ENCODE measurements around the gene ANKRD50.

Gene ANKRD50

DNA sequence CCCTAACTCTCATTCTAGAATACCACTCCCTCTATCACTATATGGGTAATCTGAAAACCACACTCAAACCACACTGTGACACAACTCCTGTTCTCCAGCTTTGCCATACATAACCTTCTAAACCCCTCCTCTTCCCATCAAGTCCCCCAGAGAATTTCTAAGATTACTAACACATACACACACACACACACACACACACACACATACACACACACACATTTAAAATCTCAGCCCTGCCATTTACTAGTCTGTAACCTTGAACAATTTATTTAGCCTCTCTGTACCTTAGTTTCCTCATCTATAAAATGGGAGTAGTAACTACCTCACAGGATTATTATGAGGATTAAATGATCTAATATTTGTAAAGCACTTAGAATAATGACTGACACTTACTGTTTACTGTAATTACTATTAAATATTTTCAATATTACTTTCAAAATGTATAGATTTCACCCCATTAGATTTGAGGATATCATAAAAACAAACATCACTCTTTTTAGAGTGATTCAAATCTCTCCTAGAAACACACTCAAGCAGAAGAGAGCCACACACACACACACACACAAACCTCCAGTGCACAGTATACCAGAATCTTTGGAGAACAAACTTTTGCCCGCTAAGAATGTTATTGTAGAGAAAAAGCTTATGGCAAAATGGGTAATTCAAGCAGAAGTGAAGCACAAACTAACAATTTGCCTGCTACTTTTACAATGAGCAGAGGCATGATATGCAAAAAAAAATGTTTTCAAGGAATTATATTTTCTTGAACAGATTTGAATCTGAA lies 3.8 kb downstream of the ANKRD50 start:
- DNase-seq (ENCODE audit: low spot score) = no peak

- DNase-seq (ENCODE audit: low spot score) = no peak
Observed at GRCh38 chr4:124705393-124705792, 7.1 kb downstream of the ANKRD50 start.

DNA sequence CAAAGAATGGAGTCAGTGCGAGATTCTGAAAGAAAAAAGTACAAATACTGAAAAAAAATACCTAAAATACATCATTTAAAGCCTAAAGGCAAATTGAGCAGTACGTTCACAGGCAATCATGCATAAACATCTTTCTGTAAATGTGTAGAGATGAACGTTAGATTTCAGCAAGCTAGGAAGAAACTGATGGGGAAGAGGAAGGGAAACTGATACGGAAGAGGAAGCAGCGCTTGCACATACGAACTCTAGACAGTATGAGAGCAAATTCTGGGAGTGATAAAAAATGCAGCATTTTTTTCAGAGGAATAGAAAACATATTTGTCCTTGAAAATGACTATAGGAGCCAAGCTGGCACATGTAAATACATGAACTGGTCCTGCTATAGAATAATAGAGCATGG lies 9.4 kb downstream of the ANKRD50 start:
- DNase-seq (ENCODE audit: low spot score) = no peak

GRCh38 chr4:124697441-124697840 lies 15.1 kb downstream of the ANKRD50 start:
- no peak for DNase-seq (ENCODE audit: low spot score)

DNA sequence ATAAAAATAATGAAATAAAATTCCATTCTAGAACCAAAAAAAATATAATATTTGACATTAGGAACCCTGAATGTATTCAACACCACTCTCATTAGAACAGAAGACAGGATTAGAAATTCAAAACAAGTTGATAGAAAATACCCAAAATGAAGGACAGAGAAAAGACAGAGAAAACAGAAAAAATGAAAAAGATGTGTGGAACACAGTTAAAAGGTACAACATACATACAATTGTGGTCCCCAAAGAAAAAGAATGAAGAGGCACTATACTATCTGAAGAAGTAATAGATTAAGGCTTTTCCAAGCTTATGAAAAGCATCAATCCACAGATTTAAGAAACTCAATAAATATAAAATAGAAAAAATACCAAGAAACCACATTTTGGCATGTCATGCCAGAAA lies 16.4 kb downstream of the ANKRD50 start:
- no peak for DNase-seq (ENCODE audit: low spot score)

DNA sequence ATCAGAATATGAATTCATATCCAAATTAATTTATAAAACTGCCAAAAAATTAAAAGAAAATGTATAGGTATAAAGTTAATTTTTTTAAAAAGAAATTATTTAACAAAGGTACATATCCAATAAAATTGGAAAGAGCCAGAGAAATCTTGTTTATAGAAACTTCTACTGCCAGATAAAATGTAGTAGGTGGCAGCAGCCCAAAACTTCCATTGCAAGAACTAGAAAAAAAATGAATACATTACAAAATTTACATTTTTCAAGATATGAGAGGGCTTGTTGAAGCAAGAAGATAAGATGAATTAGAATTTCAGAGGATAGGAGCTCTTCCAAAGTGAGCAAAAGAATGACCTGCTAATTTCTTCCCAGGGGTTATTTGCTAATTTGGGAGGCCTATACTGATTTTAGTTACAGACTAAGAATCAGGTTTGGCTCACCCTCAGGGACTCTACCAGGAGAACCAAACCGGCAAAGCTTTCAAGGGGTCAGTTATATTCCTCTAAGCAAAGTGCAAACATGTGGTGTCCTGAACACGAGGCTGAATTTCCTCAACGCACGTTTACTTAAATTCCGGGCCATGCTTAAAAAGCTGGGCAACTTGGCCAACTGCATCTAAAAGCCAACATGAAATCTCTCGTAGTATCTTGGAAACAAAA lies 17.5 kb downstream of the ANKRD50 start:
- DNase-seq (ENCODE audit: low spot score) = no peak

DNA sequence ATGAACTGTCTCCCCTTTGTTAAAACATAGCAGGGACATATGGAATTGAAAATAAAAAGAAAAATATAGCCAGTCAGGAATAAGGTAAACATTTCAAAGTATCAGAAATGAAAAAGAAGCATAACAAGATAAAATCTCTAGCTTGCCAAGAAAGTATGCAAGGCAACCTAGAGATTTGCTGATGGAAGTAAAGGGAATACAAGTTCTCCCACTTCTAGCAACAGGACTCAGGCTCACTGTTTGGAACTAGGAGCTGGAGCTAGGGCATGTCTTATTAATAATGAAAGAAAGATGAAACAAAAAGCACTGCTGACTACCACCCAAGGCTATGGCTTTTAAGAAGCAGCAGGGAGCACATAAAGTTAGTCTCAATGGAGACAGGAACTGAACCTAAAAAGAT lies 18.2 kb downstream of the ANKRD50 start:
- no peak for DNase-seq (ENCODE audit: low spot score)

- DNase-seq (ENCODE audit: low spot score) = no peak
Observed at GRCh38 chr4:124691801-124692200, 20.7 kb downstream of the ANKRD50 start.

- DNase-seq (ENCODE audit: low spot score) = no peak
Observed at GRCh38 chr4:124686279-124686678, 26.3 kb downstream of the ANKRD50 start.

DNA sequence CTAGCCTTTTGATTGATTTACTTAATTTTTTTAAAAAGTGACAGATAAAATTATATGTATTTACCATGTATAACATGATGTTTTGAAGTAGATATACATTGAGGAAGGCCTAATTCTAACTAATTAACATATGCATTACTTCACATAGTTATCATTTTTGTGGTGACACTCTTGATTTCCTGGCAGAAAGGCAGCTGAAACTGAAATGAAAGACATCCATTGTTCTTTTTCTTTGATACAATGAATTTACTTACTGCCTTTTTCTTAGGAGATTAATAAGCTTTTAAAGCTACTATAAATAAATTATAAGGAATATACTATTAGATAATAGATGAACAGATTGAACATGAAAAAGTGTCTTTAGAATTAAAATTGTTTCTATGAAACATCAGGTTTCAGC lies 26.7 kb downstream of the ANKRD50 start:
- DNase-seq (ENCODE audit: low spot score) = no peak

- no peak for DNase-seq (ENCODE audit: low spot score)
Observed at GRCh38 chr4:124684301-124684700, 28.2 kb downstream of the ANKRD50 start.

DNA sequence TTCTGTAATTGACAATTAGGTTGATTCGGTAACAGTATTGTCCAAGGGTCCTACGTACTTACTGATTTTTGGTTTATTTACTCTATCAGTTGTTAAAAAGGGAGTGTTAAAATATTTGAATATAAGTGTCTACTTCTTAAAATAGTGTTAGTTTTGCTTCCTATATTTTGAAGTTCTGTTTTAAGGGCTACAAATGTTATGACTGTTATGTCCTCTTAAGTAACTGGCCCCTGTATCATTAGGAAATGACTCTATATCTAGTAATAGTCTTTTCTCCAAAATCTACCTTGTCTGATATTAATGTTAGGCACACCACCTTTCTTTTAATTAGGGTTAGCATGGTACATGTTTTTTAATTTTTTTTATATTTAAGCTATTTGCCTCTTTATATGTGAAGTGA lies 30.1 kb downstream of the ANKRD50 start:
- DNase-seq (ENCODE audit: low spot score) = no peak

- DNase-seq (ENCODE audit: low spot score) = no peak
Observed at GRCh38 chr4:124666496-124666895, 46.0 kb downstream of the ANKRD50 start.

GRCh38 chr4:124658795-124659194 lies 53.7 kb downstream of the ANKRD50 start:
- no peak for DNase-seq (ENCODE audit: low spot score)

DNA sequence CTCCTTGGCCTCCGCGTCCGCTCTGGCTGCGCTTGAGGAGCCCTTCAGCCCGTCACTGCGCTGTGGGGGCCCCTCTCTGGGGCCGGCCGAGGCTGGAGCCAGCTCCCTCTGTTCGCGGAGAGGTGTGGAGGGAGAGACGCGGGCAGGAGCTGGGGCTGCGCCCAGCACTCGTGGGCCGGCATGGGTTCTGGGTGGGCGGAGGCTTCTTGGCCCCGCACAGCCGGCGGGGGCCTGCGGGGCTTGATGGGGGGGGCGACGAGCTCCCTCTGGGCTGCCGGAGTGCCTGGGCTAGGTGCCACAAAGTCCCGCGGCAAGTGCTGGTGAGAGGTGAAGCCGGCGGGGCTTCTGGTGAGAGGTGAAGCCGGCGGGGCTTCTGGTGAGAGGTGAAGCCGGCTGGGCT lies 61.9 kb downstream of the ANKRD50 start:
- DNase-seq (ENCODE audit: low spot score) = no peak

DNA sequence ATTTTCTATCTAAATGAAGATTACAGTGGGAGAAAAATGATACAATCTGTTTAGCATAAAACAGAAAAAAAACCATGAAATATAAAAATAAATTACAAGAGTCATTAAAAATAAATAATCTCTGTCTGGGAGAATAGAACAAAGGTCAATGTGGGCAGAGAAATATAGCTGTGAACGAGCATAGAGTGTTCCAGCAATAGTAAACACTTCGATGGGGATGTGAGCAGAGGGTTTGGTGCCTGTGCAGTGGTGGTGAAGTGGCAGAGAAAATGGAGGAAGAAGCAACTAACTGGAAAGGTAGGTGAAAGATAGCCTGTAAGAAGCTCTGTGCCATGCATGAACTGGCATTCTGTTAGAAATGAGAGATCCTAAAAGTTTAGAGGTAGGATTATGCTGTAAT lies 64.9 kb downstream of the ANKRD50 start:
- DNase-seq (ENCODE audit: low spot score) = no peak

GRCh38 chr4:124644621-124645020 lies 67.9 kb downstream of the ANKRD50 start:
- no peak for DNase-seq (ENCODE audit: low spot score)

GRCh38 chr4:124642846-124643245 lies 69.7 kb downstream of the ANKRD50 start:
- DNase-seq (ENCODE audit: low spot score) = no peak

- DNase-seq (ENCODE audit: low spot score) = peak; percentile 65
Observed at GRCh38 chr4:124641715-124642381, 70.7 kb downstream of the ANKRD50 start.

- DNase-seq (ENCODE audit: low spot score) = peak; percentile 67
Observed at GRCh38 chr4:124640022-124640730, 72.4 kb downstream of the ANKRD50 start.

- DNase-seq (ENCODE audit: low spot score) = no peak
Observed at GRCh38 chr4:124637321-124637720, 75.2 kb downstream of the ANKRD50 start.

- DNase-seq (ENCODE audit: low spot score) = no peak
Observed at GRCh38 chr4:124636788-124637187, 75.7 kb downstream of the ANKRD50 start.

GRCh38 chr4:124635331-124635730 lies 77.2 kb downstream of the ANKRD50 start:
- no peak for DNase-seq (ENCODE audit: low spot score)
